ENCODE measurements around the gene POLR3K.

POLR3K gene

GRCh38 chr16:60166-60565, 6.8 kb upstream of the POLR3K start:
- no peak for DNase-seq (ENCODE audit: low spot score)
- TF ChIP-seq CTCF (IDR thresholded peaks at IDR 0.05; ENCODE audit: extremely low read depth, insufficient read depth, missing control alignments) = no peak
- in situ Hi-C loops (cut with MboI; ENCODE audit: low pct_unique_long_range_greater_than_20kb, low sequenced_read_pairs, unreplicated experiment) = no loop called here

- no peak for DNase-seq (ENCODE audit: low spot score)
- in situ Hi-C loops (cut with MboI; ENCODE audit: low pct_unique_long_range_greater_than_20kb, low sequenced_read_pairs, unreplicated experiment) = no loop called here
- TF ChIP-seq CTCF (IDR thresholded peaks at IDR 0.05; ENCODE audit: extremely low read depth, insufficient read depth, missing control alignments) = no peak
These were observed 6.1 kb upstream of the POLR3K start for GRCh38 chr16:59440-60059.

- TF ChIP-seq CTCF (IDR thresholded peaks at IDR 0.05; ENCODE audit: extremely low read depth, insufficient read depth, missing control alignments) = no peak
- in situ Hi-C loops (cut with MboI; ENCODE audit: low pct_unique_long_range_greater_than_20kb, low sequenced_read_pairs, unreplicated experiment) = no loop called here
- DNase-seq (ENCODE audit: low spot score) = no peak
These were observed 5.4 kb upstream of the POLR3K start for GRCh38 chr16:58491-59439.

GRCh38 chr16:57711-58110, 4.3 kb upstream of the POLR3K start:
- in situ Hi-C loops (cut with MboI; ENCODE audit: low pct_unique_long_range_greater_than_20kb, low sequenced_read_pairs, unreplicated experiment) = no loop called here
- TF ChIP-seq CTCF (IDR thresholded peaks at IDR 0.05; ENCODE audit: extremely low read depth, insufficient read depth, missing control alignments) = no peak
- DNase-seq (ENCODE audit: low spot score) = no peak

GRCh38 chr16:56231-56927, 3.0 kb upstream of the POLR3K start:
- in situ Hi-C loops (cut with MboI; ENCODE audit: low pct_unique_long_range_greater_than_20kb, low sequenced_read_pairs, unreplicated experiment) = no loop called here
- DNase-seq (ENCODE audit: low spot score) = no peak
- no peak for TF ChIP-seq CTCF (IDR thresholded peaks at IDR 0.05; ENCODE audit: extremely low read depth, insufficient read depth, missing control alignments)

- no peak for TF ChIP-seq CTCF (IDR thresholded peaks at IDR 0.05; ENCODE audit: extremely low read depth, insufficient read depth, missing control alignments)
These were observed 2.2 kb upstream of the POLR3K start for GRCh38 chr16:55571-56136.

More at GRCh38 chr16:55571-56136, 2.2 kb upstream of the POLR3K start:
- in situ Hi-C loops (cut with MboI; ENCODE audit: low pct_unique_long_range_greater_than_20kb, low sequenced_read_pairs, unreplicated experiment) = no loop called here
- no peak for DNase-seq (ENCODE audit: low spot score)

Measured in GM13977 (cell line).